Vagina (tissue), 2 donors: ENCODE results near the gene HIKESHI.

Experiments used
- CTCF ChIP-seq, 3 experiments: fragments of 450-650 bp in 2 of 3; fragments of 200-600 bp in 1 of 3; sonication (generic) in 1 of 3; IDR thresholded peaks; one replicate each; pipeline ENCODE4 v1.5.1; 2017 to 2019; ENCODE audit warnings: antibody characterized with exemption in 3 of 3, mild to moderate bottlenecking in 2 of 3, moderate library complexity in 2 of 3
- POLR2A ChIP-seq, 2 donors: fragments of 450-650 bp; IDR thresholded peaks; one replicate each; pipeline ENCODE4 v1.6.1; 2017; ENCODE audit warnings: antibody characterized with exemption in 2 of 2, mild to moderate bottlenecking in 2 of 2, moderate library complexity in 2 of 2

GRCh38 chr11:86275493-86276370 is 26.3 kb upstream of the HIKESHI start:
- TF ChIP-seq CTCF (IDR thresholded peaks at IDR 0.05) = no peak
- TF ChIP-seq POLR2A (IDR thresholded peaks at IDR 0.05) = no peak
